ENCODE data around the gene ARHGAP22. TPM values are rescaled to one million over a fixed set of nuclear protein-coding genes. Genes with fewer than 3 reads are reported as not detected.

Gene ARHGAP22
- total and polyA plus RNA-seq, 2 of the 4 experiments (the other 2 are of a cell fraction), result 28.3 to 30.2 TPM

DNA sequence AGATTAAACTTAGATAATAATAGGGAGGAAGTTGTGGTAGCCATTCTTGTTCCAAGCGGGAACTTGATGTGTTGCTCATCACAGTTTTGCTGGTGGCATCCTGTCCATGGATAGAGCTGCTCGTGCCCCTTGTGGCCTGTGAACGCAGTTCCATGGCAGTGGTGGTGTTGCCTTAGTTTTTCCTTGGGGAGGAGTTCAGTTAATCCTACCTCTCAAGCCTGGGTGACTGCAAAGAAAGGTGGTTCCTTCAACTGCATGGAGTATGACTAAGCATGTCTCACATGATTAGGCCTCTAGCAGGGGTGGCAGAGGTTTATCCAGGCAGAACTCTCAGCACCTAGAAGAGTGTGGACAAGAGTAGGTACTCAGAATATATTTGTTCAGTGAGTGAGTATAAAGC, 198.7 kb downstream of the ARHGAP22 start:
- no peaks in the 10 kb centered on the region for H3K27me3 ChIP-seq (ENCODE audit: control insufficient read depth, insufficient read depth, low read length)
- ATAC-seq (ENCODE audit: low read depth) (peak; percentile 65), DNase-seq (peak; percentile 71)
- no peak overlapping the region for H3K4me2 ChIP-seq (ENCODE audit: low read depth, low read length)
- TF ChIP-seq, protein P1, sequence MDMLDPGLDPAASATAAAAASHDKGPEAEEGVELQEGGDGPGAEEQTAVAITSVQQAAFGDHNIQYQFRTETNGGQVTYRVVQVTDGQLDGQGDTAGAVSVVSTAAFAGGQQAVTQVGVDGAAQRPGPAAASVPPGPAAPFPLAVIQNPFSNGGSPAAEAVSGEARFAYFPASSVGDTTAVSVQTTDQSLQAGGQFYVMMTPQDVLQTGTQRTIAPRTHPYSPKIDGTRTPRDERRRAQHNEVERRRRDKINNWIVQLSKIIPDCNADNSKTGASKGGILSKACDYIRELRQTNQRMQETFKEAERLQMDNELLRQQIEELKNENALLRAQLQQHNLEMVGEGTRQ (IDR thresholded peaks at IDR 0.05; ENCODE audit: low read depth, low read length), result no peak
- TF ChIP-seq MAFK (IDR thresholded peaks at IDR 0.05; ENCODE audit: low read depth, low read length), result no peak
- no peak for TF ChIP-seq MXI1 (IDR thresholded peaks at IDR 0.05; ENCODE audit: borderline replicate concordance, low read depth, low read length)
- TF ChIP-seq, protein P2, sequence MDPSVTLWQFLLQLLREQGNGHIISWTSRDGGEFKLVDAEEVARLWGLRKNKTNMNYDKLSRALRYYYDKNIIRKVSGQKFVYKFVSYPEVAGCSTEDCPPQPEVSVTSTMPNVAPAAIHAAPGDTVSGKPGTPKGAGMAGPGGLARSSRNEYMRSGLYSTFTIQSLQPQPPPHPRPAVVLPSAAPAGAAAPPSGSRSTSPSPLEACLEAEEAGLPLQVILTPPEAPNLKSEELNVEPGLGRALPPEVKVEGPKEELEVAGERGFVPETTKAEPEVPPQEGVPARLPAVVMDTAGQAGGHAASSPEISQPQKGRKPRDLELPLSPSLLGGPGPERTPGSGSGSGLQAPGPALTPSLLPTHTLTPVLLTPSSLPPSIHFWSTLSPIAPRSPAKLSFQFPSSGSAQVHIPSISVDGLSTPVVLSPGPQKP (IDR thresholded peaks at IDR 0.05; ENCODE audit: borderline replicate concordance, low read depth, low read length), result no peak
- no peak for TF ChIP-seq MAZ (IDR thresholded peaks at IDR 0.05; ENCODE audit: borderline replicate concordance, low read depth, low read length)
- TF ChIP-seq CEBPB (IDR thresholded peaks at IDR 0.05; ENCODE audit: low read depth, low read length), result no peak
- no peak for TF ChIP-seq FOS (IDR thresholded peaks at IDR 0.05; ENCODE audit: low read depth, low read length)
- no peak for TF ChIP-seq RAD21 (IDR thresholded peaks at IDR 0.05; ENCODE audit: low read length)
- no peak for TF ChIP-seq RFX5 (IDR thresholded peaks at IDR 0.05; ENCODE audit: low read depth, low read length)
- 0 out of 2 replicates have a peak overlapping the region, but pooled peaks have one; percentile 2 for H3K27ac ChIP-seq (ENCODE audit: insufficient read depth, low read length)
- H4K8ac ChIP-seq (ENCODE audit: low read depth in 2 of 2, low read length in 2 of 2), result peak overlapping the region in 1 of 2 experiments; percentile 42; a peak in 1 of 4 replicates
- H4K20me1 ChIP-seq (ENCODE audit: insufficient read depth, low read length), result no peaks in the 10 kb centered on the region
- peak overlapping the region; percentile 58; the same call in 1 of the 2 replicates for H2BK20ac ChIP-seq (ENCODE audit: low read depth, low read length)
- H3K4me1 ChIP-seq (ENCODE audit: control insufficient read depth, insufficient read depth, low read length), result peaks cover 5% of the 10 kb centered on the region
- H3K23ac ChIP-seq (ENCODE audit: low read depth, low read length), result no peak overlapping the region; the same call in 1 of the 2 replicates
- POLR2A ChIA-PET (ENCODE audit: unreplicated experiment), result no interaction called here
- H3K9me3 ChIP-seq (ENCODE audit: control insufficient read depth, insufficient read depth, low read length), result no peaks in the 10 kb centered on the region
- no peaks in the 10 kb centered on the region; the same call in 1 of the 2 replicates for H3K36me3 ChIP-seq (ENCODE audit: control insufficient read depth, insufficient read depth, low read length)
- H2AK9ac ChIP-seq (replicated peaks; ENCODE audit: low read depth, low read length, poor library complexity), result no peak overlapping the region
- CTCF ChIA-PET, result interaction anchor here (0.9 to 1.1 kb wide), 2 partner anchors 13 to 208 kb away, joined by 3 read pairs; no protein-coding TSS in a partner anchor
- no TSS peak for BruUV-seq (replicated peaks)
- peak overlapping the region; percentile 32; the same call in 1 of the 2 replicates for H2AK5ac ChIP-seq (ENCODE audit: low read depth, low read length)
- no peak overlapping the region for H3K9ac ChIP-seq (ENCODE audit: low read depth, low read length)
- H2BK5ac ChIP-seq (ENCODE audit: low read depth, low read length, poor library complexity, severe bottlenecking), result no peak overlapping the region
- H3K14ac ChIP-seq (replicated peaks; ENCODE audit: low read depth, low read length), result peak overlapping the region; percentile 82
- H2BK15ac ChIP-seq (ENCODE audit: low read depth, low read length), result no peak overlapping the region
- no peak overlapping the region for H3K4me3 ChIP-seq (ENCODE audit: insufficient read depth, low read depth, low read length)
- dilution Hi-C loops (cut with HindIII; ENCODE audit: low sequenced_read_pairs, unreplicated experiment) (no loop called here), in situ Hi-C loops (cut with MboI; ENCODE audit: low sequenced_read_pairs) (no loop called here), intact Hi-C loops (cut with micrococcal nuclease) (no loop called here)
- H4K5ac ChIP-seq (ENCODE audit: low read depth, low read length), result peak overlapping the region; percentile 85; the same call in 1 of the 2 replicates
- H4K91ac ChIP-seq (ENCODE audit: insufficient read depth, low read depth, low read length), result 0 out of 2 replicates have a peak overlapping the region, but pooled peaks have one; percentile 57
- H3K56ac ChIP-seq (ENCODE audit: extremely low read depth, insufficient read depth, low read length), result no peak overlapping the region
- peaks cover 7% of the 10 kb centered on the region for H3K9me1 ChIP-seq (ENCODE audit: insufficient read depth, low read length)
- H3K4ac ChIP-seq (ENCODE audit: low read depth, low read length), result peak overlapping the region; percentile 78
- H2AFZ ChIP-seq (replicated peaks; ENCODE audit: low read length, poor library complexity), result peak overlapping the region; percentile 3
- WGBS, 2 experiments (ENCODE audit: extremely low coverage in 2 of 2, insufficient read length in 1 of 2), result no CpG with 5 or more reads among the region's 3 CpGs
- H3K18ac ChIP-seq (ENCODE audit: low read depth, low read length), result peak overlapping the region; percentile 77
- H2BK120ac ChIP-seq (ENCODE audit: low read depth, low read length), result peak overlapping the region; percentile 39; the same call in 1 of the 2 replicates
- peaks cover 9 to 23% of the 10 kb centered on the region in 2 experiments; a peak in 3 of 4 replicates for H3K79me1 ChIP-seq (ENCODE audit: low read depth in 1 of 2, low read length in 2 of 2)

Measured in IMR-90 (cell line).